Rectal smooth muscle tissue (tissue), 1 donor: ENCODE measurements around the gene SYT1.

ENCODE experiments used
- H3K27ac ChIP-seq: one replicate; pipeline ENCODE4 v1.7.0; 2013; ENCODE audit warnings: low read depth, low read length, inconsistent platforms
- H3K27me3 ChIP-seq: one replicate; pipeline ENCODE4 v1.7.0; 2013; ENCODE audit warnings: low read length; ENCODE audit not compliant: control insufficient read depth, insufficient read depth
- H3K36me3 ChIP-seq: one replicate; pipeline ENCODE4 v1.7.0; 2013; ENCODE audit warnings: low read length; ENCODE audit not compliant: control insufficient read depth, insufficient read depth
- H3K4me1 ChIP-seq: one replicate; pipeline ENCODE4 v1.7.0; 2013; ENCODE audit warnings: low read length; ENCODE audit not compliant: control insufficient read depth, insufficient read depth
- H3K4me3 ChIP-seq: one replicate; pipeline ENCODE4 v1.7.0; 2013; ENCODE audit warnings: low read length
- H3K9ac ChIP-seq: one replicate; pipeline ENCODE4 v1.7.0; 2013; ENCODE audit warnings: low read length

SYT1 gene

GRCh38 chr12:78870539-78870938 is 6.0 kb downstream of the SYT1 start:
- Histone ChIP-seq H3K4me3 (no peak overlapping the region), H3K4me1 (no peaks in the 10 kb centered on the region), H3K27me3 (no peaks in the 10 kb centered on the region), H3K36me3 (no peaks in the 10 kb centered on the region), H3K27ac (no peak overlapping the region), H3K9ac (no peak overlapping the region)

- Histone ChIP-seq H3K27me3 (no peaks in the 10 kb centered on the region), H3K36me3 (no peaks in the 10 kb centered on the region), H3K9ac (no peak overlapping the region), H3K4me3 (no peak overlapping the region), H3K4me1 (no peaks in the 10 kb centered on the region), H3K27ac (no peak overlapping the region)
Observed at GRCh38 chr12:78871566-78871965, 7.0 kb downstream of the SYT1 start.

GRCh38 chr12:78878459-78878858 is 13.9 kb downstream of the SYT1 start:
- no peaks in the 10 kb centered on the region for H3K4me1 ChIP-seq
- no peak overlapping the region for H3K9ac ChIP-seq
- no peaks in the 10 kb centered on the region for H3K36me3 ChIP-seq
- H3K27me3 ChIP-seq = no peaks in the 10 kb centered on the region
- H3K27ac ChIP-seq = no peak overlapping the region
- H3K4me3 ChIP-seq = no peak overlapping the region

GRCh38 chr12:78878866-78879265 is 14.3 kb downstream of the SYT1 start:
- H3K9ac ChIP-seq = no peak overlapping the region
- no peak overlapping the region for H3K4me3 ChIP-seq
- no peaks in the 10 kb centered on the region for H3K36me3 ChIP-seq
- H3K27ac ChIP-seq = no peak overlapping the region
- no peaks in the 10 kb centered on the region for H3K4me1 ChIP-seq
- no peaks in the 10 kb centered on the region for H3K27me3 ChIP-seq

- Histone ChIP-seq H3K4me3 (no peak overlapping the region), H3K36me3 (no peaks in the 10 kb centered on the region), H3K9ac (no peak overlapping the region), H3K27ac (no peak overlapping the region), H3K4me1 (no peaks in the 10 kb centered on the region), H3K27me3 (no peaks in the 10 kb centered on the region)
Observed at GRCh38 chr12:78880078-78880477, 15.5 kb downstream of the SYT1 start.

GRCh38 chr12:78881685-78882084 is 17.1 kb downstream of the SYT1 start:
- Histone ChIP-seq H3K36me3 (no peaks in the 10 kb centered on the region), H3K27ac (no peak overlapping the region), H3K9ac (no peak overlapping the region), H3K27me3 (no peaks in the 10 kb centered on the region), H3K4me3 (no peak overlapping the region), H3K4me1 (no peaks in the 10 kb centered on the region)

- Histone ChIP-seq H3K27ac (no peak overlapping the region), H3K4me3 (no peak overlapping the region), H3K9ac (no peak overlapping the region), H3K27me3 (no peaks in the 10 kb centered on the region), H3K4me1 (no peaks in the 10 kb centered on the region), H3K36me3 (no peaks in the 10 kb centered on the region)
Observed at GRCh38 chr12:78885466-78885865, 20.9 kb downstream of the SYT1 start.

- H3K36me3 ChIP-seq = no peaks in the 10 kb centered on the region
- H3K27ac ChIP-seq = no peak overlapping the region
- H3K4me3 ChIP-seq = no peak overlapping the region
- H3K9ac ChIP-seq = no peak overlapping the region
- H3K4me1 ChIP-seq = no peaks in the 10 kb centered on the region
- H3K27me3 ChIP-seq = no peaks in the 10 kb centered on the region
Observed at GRCh38 chr12:78886719-78887407, 22.3 kb downstream of the SYT1 start.

- H3K4me1 ChIP-seq = no peaks in the 10 kb centered on the region
- H3K4me3 ChIP-seq = no peak overlapping the region
- no peak overlapping the region for H3K27ac ChIP-seq
- no peaks in the 10 kb centered on the region for H3K27me3 ChIP-seq
- H3K36me3 ChIP-seq = no peaks in the 10 kb centered on the region
- H3K9ac ChIP-seq = no peak overlapping the region
Observed at GRCh38 chr12:78887444-78887843, 22.9 kb downstream of the SYT1 start.

- Histone ChIP-seq H3K4me3 (no peak overlapping the region), H3K36me3 (no peaks in the 10 kb centered on the region), H3K27ac (no peak overlapping the region), H3K27me3 (no peaks in the 10 kb centered on the region), H3K4me1 (no peaks in the 10 kb centered on the region), H3K9ac (no peak overlapping the region)
Observed at GRCh38 chr12:78888568-78888967, 24.0 kb downstream of the SYT1 start.

GRCh38 chr12:78891646-78892353 is 27.2 kb downstream of the SYT1 start:
- Histone ChIP-seq H3K27me3 (no peaks in the 10 kb centered on the region), H3K4me3 (no peak overlapping the region), H3K27ac (no peak overlapping the region), H3K4me1 (no peaks in the 10 kb centered on the region), H3K36me3 (no peaks in the 10 kb centered on the region), H3K9ac (no peak overlapping the region)

- Histone ChIP-seq H3K9ac (no peak overlapping the region), H3K4me1 (no peaks in the 10 kb centered on the region), H3K36me3 (no peaks in the 10 kb centered on the region), H3K27ac (no peak overlapping the region), H3K4me3 (no peak overlapping the region), H3K27me3 (no peaks in the 10 kb centered on the region)
Observed at GRCh38 chr12:78898416-78898815, 33.8 kb downstream of the SYT1 start.

- Histone ChIP-seq H3K4me3 (no peak overlapping the region), H3K27me3 (no peaks in the 10 kb centered on the region), H3K4me1 (no peaks in the 10 kb centered on the region), H3K36me3 (no peaks in the 10 kb centered on the region), H3K9ac (no peak overlapping the region), H3K27ac (no peak overlapping the region)
Observed at GRCh38 chr12:78914859-78915331, 50.3 kb downstream of the SYT1 start.
